Keratinocyte (primary cell): Measurements from ENCODE around the gene DIP2C. TPM values are rescaled to one million over a fixed set of nuclear protein-coding genes. Genes with fewer than 3 reads are reported as not detected.
"Not testable (repeated sequence)": the region's sequence is repeated elsewhere in the genome, so short reads cannot be mapped to it uniquely, and the experiment has no call there.

ENCODE experiments used
- DNase-seq: peaks from one replicate; pipeline ENCODE4 v3.0.0-alpha.2; 2011; ENCODE audit warnings: low read depth, missing footprints, low spot score
- FAIRE-seq: peaks from 2 replicates; lab custom pipeline; 2011; peaks lifted over from hg19 to GRCh38; lab: Jason Lieb, UNC
- H2AFZ ChIP-seq: 2 replicates; pipeline ENCODE4 v1.6.0; 2012; ENCODE audit warnings: low read length, control low read depth, inconsistent platforms; ENCODE audit not compliant: control insufficient read depth
- H3K27ac ChIP-seq: 2 replicates; pipeline ENCODE4 v1.5.1; 2011; ENCODE audit warnings: low read length; ENCODE audit not compliant: control insufficient read depth, insufficient read depth
- H3K27me3 ChIP-seq: 3 replicates; pipeline ENCODE4 v1.6.0; 2011; ENCODE audit warnings: low read length; ENCODE audit not compliant: control insufficient read depth, insufficient read depth; ENCODE audit errors: extremely low read depth
- H3K36me3 ChIP-seq, 2 experiments: 2 replicates in 1 of 2; 3 replicates in 1 of 2; pipeline ENCODE4 v1.5.1; 2011; ENCODE audit warnings: low read length in 2 of 2, mild to moderate bottlenecking in 1 of 2; ENCODE audit not compliant: control insufficient read depth in 2 of 2, insufficient read depth in 2 of 2; ENCODE audit errors: extremely low read depth in 1 of 2
- H3K4me1 ChIP-seq: 3 replicates; pipeline ENCODE4 v1.5.1; 2011; ENCODE audit warnings: low read length; ENCODE audit not compliant: control insufficient read depth, insufficient read depth; ENCODE audit errors: extremely low read depth
- H3K4me2 ChIP-seq: 3 replicates; pipeline ENCODE4 v1.6.0; 2011; ENCODE audit warnings: low read depth, low read length; ENCODE audit not compliant: control insufficient read depth, insufficient read depth; ENCODE audit errors: extremely low read depth
- H3K4me3 ChIP-seq, 3 experiments: fragments of 200-600 bp in 1 of 3; sonication (generic) in 1 of 3; 2 replicates in 2 of 3; 3 replicates in 1 of 3; pipeline ENCODE4 v1.5.1; 2011 to 2016; ENCODE audit warnings: low read length in 3 of 3, mild to moderate bottlenecking in 3 of 3, control low read depth in 2 of 3, inconsistent platforms in 1 of 3, low read depth in 1 of 3, mixed read lengths in 1 of 3, mixed run types in 1 of 3, moderate library complexity in 1 of 3; ENCODE audit not compliant: control insufficient read depth in 2 of 3, insufficient read depth in 2 of 3; ENCODE audit errors: extremely low read depth in 1 of 3
- H3K79me2 ChIP-seq: 2 replicates; pipeline ENCODE4 v1.6.0; 2012; ENCODE audit warnings: low read length; ENCODE audit not compliant: control insufficient read depth, insufficient read depth
- H3K9ac ChIP-seq: 3 replicates; pipeline ENCODE4 v1.6.0; 2011; ENCODE audit warnings: low read length; ENCODE audit not compliant: control insufficient read depth, insufficient read depth; ENCODE audit errors: extremely low read depth
- H3K9me1 ChIP-seq: 3 replicates; pipeline ENCODE4 v1.6.0; 2011; ENCODE audit warnings: low read length; ENCODE audit not compliant: control insufficient read depth, insufficient read depth; ENCODE audit errors: extremely low read depth
- H3K9me3 ChIP-seq: 2 replicates; pipeline ENCODE4 v1.5.1; 2012; ENCODE audit warnings: low read depth, low read length; ENCODE audit not compliant: control insufficient read depth
- H4K20me1 ChIP-seq: 3 replicates; pipeline ENCODE4 v1.6.0; 2011; ENCODE audit warnings: low read length; ENCODE audit not compliant: control insufficient read depth, insufficient read depth; ENCODE audit errors: extremely low read depth
- EZH2 ChIP-seq: IDR thresholded peaks from one replicate; pipeline ENCODE4 v1.6.1; 2012; ENCODE audit warnings: inconsistent platforms, mild to moderate bottlenecking, low read length, moderate library complexity
- dilution Hi-C: fragments of 300-500 bp; cut with MboI; formaldehyde crosslinking; loops from one replicate; pipeline ENCODE4 v1.7.0; 2020; ENCODE audit warnings: low sequenced_read_pairs; ENCODE audit not compliant: extremely low pct_ligation_motif_present
- polyA plus RNA-seq, 5 experiments: library from polyadenylated mRNA; depleted of rRNA in 3 of 5; stranded (reverse) in 3 of 5; stranded (forward) in 1 of 5; unstranded in 1 of 5; fragments of >200 nt; gene quantifications; 1 replicate in 1 of 5; 2 replicates in 3 of 5; 3 replicates in 1 of 5; pipeline versions ENCODE4 v1.2.1 to v1.2.3, GENCODE V29; 2011 to 2012; ENCODE audit warnings: missing spikeins in 2 of 5, low read depth in 1 of 5, low replicate concordance in 1 of 5
- TF ChIP-seq, protein P1 (sequence below), 3 experiments: IDR thresholded peaks in 1 of 3; conservative IDR thresholded peaks in 1 of 3; optimal IDR thresholded peaks in 1 of 3; 2 replicates in 2 of 3; 3 replicates in 1 of 3; pipeline versions ENCODE3 to v1.5.1; 2011; ENCODE audit warnings: low read length in 3 of 3, mild to moderate bottlenecking in 3 of 3, moderate library complexity in 2 of 3, control low read depth in 1 of 3, inconsistent platforms in 1 of 3; ENCODE audit not compliant: insufficient read depth in 2 of 3; ENCODE audit errors: extremely low read depth in 1 of 3

Gene DIP2C
- polyA plus RNA-seq, 1 donor (not counting 4 experiments of a cell fraction or from before 2014, with no cell fraction given): 1.3 TPM

DNA sequence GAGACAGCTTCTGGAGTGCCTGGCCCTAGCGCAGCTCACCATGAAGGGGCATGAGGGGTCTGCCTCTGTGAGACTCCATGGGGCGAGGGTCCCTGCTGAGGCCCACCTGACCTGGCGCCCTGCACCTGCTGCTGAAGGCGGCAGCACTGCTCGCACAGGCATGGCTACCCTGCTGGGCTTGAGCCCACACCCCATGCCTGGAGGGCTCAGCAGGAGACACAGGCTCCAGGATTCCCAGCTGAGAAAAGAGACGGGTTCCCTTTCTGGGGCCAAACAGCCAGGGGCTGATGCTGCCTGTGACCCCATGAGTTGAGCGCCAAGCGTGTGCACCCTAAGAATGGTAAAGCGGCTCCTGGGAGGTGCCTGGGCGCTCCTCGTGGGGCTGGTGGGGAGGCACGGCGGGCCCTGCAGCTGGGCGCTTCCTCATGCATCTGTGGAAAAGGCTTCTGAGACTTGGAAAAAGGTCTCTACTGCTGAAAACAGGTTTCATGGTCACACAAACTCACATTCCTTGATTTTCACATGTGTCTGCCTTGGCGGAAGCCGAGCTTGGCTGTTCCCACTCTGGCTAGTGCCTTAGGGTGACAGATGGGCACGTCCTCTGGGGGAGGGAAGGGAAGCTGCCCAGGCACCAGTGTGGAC lies 320.8 kb downstream of the DIP2C start:
- Histone ChIP-seq H3K27me3 (no peaks in the 10 kb centered on the region), H3K9ac (no peak overlapping the region), H3K4me2 (no peak overlapping the region), H3K79me2 (no peaks in the 10 kb centered on the region), H3K4me3 (no peak overlapping the region), H2AFZ (no peak overlapping the region), H3K36me3 (peaks cover 0 to 6% of the 10 kb centered on the region in 2 experiments), H3K9me3 (no peaks in the 10 kb centered on the region), H3K4me1 (peaks cover 2% of the 10 kb centered on the region), H3K27ac (no peak overlapping the region), H3K9me1 (no peaks in the 10 kb centered on the region), H4K20me1 (no peaks in the 10 kb centered on the region)
- FAIRE-seq (no peak), DNase-seq (no peak)
- dilution Hi-C loops: no loop called here
- no peak for TF ChIP-seq EZH2
- TF ChIP-seq, protein P1, sequence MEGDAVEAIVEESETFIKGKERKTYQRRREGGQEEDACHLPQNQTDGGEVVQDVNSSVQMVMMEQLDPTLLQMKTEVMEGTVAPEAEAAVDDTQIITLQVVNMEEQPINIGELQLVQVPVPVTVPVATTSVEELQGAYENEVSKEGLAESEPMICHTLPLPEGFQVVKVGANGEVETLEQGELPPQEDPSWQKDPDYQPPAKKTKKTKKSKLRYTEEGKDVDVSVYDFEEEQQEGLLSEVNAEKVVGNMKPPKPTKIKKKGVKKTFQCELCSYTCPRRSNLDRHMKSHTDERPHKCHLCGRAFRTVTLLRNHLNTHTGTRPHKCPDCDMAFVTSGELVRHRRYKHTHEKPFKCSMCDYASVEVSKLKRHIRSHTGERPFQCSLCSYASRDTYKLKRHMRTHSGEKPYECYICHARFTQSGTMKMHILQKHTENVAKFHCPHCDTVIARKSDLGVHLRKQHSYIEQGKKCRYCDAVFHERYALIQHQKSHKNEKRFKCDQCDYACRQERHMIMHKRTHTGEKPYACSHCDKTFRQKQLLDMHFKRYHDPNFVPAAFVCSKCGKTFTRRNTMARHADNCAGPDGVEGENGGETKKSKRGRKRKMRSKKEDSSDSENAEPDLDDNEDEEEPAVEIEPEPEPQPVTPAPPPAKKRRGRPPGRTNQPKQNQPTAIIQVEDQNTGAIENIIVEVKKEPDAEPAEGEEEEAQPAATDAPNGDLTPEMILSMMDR (optimal IDR thresholded peaks at IDR 0.05 in 1 of 3, IDR thresholded peaks at IDR 0.05 in 1 of 3, conservative IDR thresholded peaks at IDR 0.05 in 1 of 3; ENCODE audit: extremely low read depth in 1 of 3, insufficient read depth in 2 of 3, low read length in 3 of 3): no peak

DNA sequence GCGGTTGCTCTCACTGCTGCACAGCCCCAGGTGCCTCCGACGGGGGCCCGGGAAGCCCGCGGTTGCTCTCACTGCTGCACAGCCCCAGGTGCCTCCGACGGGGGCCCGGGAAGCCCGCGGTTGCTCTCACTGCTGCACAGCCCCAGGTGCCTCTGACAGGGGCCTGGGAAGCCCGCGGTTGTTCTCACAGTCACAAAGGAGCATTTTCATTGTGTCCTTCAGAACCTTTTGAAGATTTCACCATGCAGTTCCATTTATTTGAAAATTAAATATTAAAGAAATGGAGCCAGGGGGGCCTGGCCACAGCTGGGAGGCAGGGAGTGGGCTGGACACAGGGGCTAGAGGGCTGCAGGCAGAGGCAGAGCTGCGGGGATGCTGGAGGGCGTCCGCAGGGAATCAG lies 321.4 kb downstream of the DIP2C start:
- H3K27ac ChIP-seq, H3K9me3 ChIP-seq, H3K27me3 ChIP-seq, H3K4me1 ChIP-seq, dilution Hi-C loops, H4K20me1 ChIP-seq, H3K4me2 ChIP-seq, H3K79me2 ChIP-seq, FAIRE-seq, H3K4me3 ChIP-seq, H2AFZ ChIP-seq, H3K9ac ChIP-seq, H3K36me3 ChIP-seq, DNase-seq, H3K9me1 ChIP-seq: not testable (repeated sequence)

DNA sequence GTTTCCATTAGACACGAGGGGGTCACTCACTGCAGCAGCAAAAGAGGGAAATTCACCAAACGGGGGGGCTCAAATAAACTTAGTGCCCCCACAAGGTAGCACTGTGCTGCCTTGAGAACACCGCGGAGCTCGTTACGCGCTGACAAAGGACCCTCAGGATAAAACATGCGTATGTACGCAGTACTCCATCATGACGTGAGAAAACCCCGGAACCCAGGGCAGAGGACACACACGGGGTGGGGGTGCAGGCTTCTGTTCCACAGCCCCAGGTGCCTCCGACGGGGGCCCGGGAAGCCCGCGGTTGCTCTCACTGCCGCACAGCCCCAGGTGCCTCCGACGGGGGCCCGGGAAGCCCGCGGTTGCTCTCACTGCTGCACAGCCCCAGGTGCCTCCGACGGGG lies 321.8 kb downstream of the DIP2C start:
- DNase-seq: no peak
- no peaks in the 10 kb centered on the region for H3K4me1 ChIP-seq
- no peak overlapping the region for H2AFZ ChIP-seq
- H3K27me3 ChIP-seq: no peaks in the 10 kb centered on the region
- TF ChIP-seq EZH2: no peak
- TF ChIP-seq, protein P1 (optimal IDR thresholded peaks at IDR 0.05 in 1 of 3, IDR thresholded peaks at IDR 0.05 in 1 of 3, conservative IDR thresholded peaks at IDR 0.05 in 1 of 3; ENCODE audit: extremely low read depth in 1 of 3, insufficient read depth in 2 of 3, low read length in 3 of 3): no peak
- no peak overlapping the region for H3K9ac ChIP-seq
- no peak overlapping the region for H3K27ac ChIP-seq
- FAIRE-seq: no peak
- dilution Hi-C loops: no loop called here
- no peak overlapping the region for H3K4me2 ChIP-seq
- no peaks in the 10 kb centered on the region for H3K9me1 ChIP-seq
- no peaks in the 10 kb centered on the region for H3K9me3 ChIP-seq
- peaks cover 0 to 6% of the 10 kb centered on the region in 2 experiments for H3K36me3 ChIP-seq
- H3K79me2 ChIP-seq: no peaks in the 10 kb centered on the region
- H3K4me3 ChIP-seq: no peak overlapping the region
- H4K20me1 ChIP-seq: no peaks in the 10 kb centered on the region
